NCI-H1694 treated with DMSO at 0.1 percent for 48 hours (cell line): ENCODE measurements around the gene C4B.
"Not testable (repeated sequence)": the region's sequence is repeated elsewhere in the genome, so short reads cannot be mapped to it uniquely, and the experiment has no call there.

Experiments used
- DNase-seq: peaks from one replicate; lab custom pipeline; 2025; lab: John Stamatoyannopoulos, UW

Gene C4B

DNA sequence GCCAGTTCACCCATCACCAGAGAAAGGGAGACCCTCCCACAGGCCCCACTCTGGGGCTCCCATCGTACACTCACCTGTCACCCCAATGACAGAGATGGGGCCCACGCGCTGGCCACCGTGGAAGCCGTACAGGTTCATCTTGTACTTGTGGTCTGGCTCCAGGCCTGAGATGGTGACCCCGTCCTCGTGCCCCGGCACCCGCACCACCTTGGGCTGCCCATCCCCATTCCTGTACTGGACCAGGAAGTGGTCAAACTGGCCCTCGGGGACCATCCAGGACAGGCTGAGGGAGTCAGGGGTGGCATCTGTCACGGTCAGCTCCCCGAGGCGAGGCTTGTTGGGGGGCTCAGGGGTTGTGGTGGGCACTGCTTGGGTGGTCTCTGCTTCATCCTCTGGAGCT is 38.7 kb downstream of the C4B start:
- not testable (repeated sequence) for DNase-seq

DNA sequence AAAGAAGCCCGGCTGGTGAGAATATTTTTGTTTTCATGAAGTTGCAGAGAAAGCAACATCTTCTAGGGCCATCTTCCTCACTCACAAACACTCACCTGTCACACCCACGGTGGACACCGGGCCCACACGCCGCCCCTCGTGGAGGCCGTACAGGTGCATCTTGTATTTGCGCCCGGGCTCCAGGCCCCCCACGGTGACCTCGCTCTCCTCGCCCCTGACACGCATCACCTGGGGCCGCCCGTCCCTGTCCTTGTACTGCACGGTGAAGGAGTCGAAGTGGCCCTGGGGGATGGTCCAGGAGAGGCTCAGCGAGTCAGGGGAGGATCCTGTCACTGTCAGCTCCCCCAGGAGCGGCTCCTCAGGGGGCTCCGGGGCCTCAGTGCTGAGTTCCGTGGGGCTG is 41.2 kb downstream of the C4B start:
- not testable (repeated sequence) for DNase-seq

DNA sequence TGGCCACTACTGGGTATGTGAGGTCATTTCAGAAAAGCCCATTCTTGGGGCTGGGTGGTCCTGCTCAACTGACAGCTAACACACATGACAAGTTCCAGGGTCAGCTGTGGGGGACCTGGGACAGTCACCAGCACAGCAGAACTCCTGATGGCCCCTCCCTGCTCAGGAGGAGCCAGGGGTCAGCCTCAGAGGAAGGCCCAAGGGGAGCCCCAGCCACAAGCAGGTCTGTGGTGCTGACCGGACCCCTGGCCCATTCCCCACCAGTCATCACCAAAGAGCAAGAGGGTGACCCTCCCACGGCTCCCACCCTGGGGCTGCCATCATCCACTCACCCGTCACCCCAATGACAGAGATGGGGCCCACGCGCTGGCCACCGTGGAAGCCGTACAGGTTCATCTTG is 41.7 kb downstream of the C4B start:
- DNase-seq, result no peak

DNA sequence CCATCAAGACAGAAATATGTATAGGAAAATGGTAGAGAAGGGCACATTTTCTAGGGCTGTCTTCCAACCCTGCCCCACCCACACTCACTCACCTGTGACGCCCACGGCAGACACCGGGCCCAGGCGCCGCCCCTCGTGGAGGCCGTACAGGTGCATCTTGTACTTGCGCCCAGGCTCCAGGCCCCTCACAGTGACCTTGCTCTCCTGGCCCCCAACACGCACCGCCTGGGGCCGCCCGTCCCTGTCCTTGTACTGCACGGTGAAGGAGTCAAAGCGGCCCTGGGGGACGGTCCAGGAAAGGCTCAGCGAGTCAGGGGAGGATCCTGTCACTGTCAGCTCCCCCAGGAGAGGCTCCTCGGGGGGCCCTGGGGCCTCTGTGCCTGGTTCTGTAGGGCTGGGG is 43.4 kb downstream of the C4B start:
- no peak for DNase-seq

DNA sequence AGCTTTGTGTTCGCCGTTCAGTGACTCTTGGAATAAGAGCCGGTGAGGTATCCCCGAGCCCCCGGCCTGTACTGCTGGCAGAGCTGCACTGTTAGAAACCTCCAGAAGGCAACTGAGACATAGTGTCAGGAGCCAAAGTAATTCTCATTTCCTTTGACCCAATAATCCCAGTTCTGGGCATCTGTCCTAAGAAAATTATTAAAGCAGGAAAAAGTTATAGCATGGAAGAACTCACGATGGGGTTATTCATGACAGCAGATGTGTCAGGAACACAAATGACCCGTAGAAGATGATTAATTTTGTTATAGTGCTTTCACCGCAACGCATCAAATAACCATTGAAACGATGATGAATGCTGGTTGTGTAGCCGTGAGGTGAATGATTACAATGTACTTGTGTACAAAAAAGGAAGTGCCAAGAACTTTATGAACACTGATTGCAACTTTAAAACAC is 43.9 kb downstream of the C4B start:
- no peak for DNase-seq

DNA sequence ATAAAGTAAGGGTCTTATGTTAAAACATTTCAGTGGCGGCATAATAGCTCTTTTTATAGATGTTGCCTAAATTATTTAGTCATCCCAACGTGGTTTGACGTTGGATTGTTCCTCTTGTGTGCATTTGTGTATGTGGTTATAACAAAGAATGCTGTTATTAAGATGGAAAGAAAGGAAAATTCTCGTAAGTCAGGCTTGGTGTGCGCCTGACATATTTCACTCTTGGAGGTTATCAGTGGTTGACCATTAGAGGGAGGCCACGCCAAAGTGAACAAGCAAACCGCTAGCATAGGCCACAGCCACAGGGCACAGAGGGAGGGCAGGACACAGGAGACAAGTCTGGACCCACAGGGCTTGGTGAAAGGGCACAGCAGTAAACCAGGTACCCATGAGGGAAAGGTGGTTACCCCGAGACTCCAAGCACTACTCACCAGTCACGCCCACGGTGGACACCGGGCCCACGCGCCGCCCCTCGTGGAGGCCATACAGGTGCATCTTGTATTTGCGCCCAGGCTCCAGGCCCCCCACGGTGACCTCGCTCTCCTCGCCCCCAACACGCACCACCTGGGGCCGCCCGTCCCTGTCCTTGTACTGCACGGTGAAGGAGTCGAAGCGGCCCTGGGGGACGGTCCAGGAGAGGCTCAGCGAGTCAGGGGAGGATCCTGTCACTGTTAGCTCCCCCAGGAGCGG is 46.5 kb downstream of the C4B start:
- DNase-seq, result no peak

DNA sequence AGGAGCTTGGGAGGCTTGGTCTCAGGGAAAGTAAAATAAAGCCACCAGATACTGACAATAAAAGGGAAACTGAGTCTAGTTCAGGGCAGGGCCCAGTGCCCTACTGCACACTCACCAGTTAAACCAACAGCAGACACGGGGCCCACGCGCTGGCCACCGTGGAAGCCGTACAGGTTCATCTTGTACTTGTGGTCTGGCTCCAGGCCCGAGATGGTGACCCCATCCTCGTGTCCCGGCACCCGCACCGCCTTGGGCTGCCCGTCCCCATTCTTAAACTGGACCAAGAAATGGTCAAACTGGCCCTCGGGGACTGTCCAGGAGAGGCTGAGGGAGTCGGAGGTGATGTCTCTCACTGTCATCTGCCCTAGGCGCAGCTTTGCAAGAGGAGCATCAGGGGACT is 50.1 kb downstream of the C4B start:
- no peak for DNase-seq

DNA sequence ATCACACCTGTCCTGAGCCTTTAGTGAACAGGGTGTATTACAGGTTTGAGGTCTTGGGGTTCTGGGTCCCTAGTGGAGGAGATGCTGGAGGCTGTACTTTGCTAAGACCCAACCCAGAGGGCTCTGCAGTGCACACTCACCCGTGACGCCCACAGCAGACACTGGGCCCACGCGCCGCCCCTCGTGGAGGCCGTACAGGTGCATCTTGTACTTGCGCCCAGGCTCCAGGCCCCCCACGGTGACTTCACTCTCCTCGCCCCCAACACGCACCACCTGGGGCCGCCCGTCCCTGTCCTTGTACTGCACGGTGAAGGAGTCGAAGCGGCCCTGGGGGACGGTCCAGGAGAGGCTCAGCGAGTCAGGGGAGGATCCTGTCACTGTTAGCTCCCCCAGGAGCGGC is 52.9 kb downstream of the C4B start:
- DNase-seq, result not testable (repeated sequence)

DNA sequence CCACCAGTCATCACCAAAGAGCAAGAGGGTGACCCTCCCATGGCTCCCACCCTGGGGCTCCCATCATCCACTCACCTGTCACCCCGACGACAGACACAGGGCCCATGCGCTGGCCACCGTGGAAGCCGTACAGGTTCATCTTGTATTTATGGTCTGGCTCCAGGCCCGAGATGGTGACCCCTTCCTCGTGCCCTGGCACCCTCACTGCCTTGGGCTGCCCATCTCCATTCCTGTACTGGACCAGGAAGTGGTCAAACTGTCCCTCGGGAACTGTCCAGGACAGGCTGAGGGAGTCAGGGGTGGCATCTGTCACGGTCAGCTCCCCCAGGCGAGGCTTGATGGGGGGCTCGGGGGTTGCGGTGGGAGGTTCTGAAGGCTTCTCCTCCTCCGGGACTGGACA is 53.7 kb downstream of the C4B start:
- not testable (repeated sequence) for DNase-seq

DNA sequence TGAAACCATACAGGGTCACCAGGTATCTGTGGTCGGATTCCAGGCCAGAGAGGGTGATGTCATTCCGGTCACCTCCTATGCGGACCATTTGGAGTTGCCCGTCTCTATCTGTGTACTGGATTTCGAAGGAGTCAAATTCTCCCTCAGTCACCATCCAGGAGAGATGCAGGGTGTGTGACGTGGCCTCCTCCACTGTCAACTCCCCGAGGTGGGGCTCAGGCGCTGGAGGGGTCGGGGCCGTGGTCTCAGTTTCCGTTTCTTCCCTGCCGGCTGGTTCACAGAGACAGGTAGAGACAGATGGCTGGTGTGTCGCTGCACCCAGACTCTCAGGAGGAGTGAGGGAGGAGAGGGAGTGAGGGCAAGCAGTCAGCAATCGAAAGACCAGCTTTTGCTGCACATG is 54.3 kb downstream of the C4B start:
- DNase-seq, result no peak

DNA sequence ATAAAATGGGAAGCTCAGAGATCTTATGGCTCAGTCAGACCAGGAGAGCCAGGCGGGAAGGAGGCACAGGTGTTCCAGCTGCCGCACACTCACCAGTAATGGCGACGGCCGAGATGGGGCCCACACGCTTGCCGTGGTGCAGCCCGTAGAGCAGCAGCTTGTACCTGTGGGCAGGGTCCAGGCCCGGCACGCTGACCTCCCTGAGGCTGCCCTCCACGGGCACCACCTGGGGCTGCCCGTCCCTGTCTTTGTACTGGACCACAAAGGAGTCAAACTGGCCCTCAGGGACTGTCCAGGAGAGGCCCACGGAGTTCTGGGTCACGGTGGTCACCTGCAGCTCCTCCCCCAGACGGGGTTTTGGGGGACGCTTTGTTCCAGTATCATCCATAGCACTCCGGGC is 54.9 kb downstream of the C4B start:
- DNase-seq, result no peak

DNA sequence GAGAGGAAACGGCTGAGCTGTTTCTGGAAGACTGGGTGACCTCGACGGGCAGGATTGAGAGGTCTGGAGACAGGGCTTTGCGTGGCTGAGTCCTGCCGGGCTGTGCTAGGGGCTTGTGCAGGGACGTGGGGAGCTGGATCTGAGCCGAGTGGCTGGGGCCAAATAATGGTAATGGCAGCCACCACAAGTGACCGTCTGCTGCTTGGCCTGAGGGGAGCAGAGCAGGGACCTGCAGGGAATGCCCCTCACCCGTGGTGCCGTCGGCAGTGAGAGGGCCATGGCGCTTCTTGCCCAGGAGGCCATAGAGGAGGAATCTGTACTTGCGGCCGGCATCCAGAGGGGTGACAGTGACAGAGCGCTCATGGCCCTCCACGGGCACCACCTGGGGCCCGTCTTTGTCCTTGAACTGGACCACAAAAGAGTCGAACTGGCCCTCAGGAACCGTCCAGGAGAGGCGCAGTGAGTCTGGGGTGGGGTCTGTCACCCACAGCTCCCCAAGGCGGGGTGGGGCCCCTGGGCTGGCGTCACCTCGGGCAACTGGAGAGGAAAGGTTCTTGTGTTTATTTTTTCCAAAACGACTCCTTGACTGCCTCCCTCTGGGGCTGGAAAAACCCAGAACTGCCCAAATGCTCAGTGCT is 55.4 kb downstream of the C4B start:
- DNase-seq, result no peak

DNA sequence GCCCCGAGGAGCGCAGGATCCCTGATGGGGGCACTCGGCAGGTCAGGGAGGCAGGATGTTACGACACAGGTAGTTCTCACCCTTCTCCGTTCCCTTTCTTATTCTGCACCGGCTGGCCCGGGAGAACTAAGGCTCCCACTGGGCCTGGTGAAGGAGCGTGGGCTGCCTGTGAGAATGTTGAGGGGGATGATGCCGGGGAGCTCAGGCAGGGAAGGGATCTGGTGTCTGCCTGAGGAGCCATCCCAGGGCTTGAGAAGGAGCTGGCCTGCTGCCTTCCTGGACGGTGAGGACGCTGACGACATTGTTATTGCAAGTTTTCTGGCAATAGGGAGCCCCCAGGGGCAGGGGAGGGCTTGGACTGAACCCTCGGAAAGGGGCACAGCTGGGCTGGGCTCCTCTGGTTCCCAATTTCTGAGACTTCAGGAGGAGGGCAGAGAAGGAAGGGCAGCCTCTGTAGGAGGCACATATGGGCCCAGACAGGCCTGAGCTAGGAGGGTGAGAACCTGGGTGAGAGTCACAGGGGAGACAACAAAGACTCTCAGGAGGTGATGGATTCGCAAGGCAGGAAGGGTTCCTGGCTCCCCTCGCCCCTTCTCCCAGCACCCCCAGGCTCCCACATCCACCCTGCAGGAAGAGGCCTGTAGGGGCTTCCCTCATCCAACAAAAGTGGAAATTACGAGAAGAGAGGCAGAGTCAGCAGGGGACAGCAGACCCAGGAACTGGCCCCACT is 56.4 kb downstream of the C4B start:
- DNase-seq, result no peak

DNA sequence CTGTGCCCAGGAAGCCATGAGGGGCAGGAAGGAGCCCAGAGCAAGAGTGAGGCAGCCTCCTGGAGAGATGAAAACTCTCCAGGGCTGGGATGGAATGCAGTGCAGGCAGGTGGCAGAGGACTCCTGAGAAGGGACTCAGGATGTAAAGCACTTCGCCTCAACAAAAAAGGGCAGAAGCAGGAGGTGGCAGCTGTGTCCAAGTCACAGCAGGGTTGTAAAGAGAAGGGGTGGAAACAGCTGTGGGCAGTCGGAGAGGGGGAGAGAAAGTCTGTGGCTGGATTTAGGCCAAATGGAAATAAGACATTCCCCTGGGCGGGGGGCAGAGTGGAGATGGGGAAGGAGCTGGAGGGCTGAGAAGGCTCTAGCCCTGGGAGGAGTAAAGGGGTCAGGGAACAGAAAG is 58.5 kb downstream of the C4B start:
- DNase-seq, result no peak

DNA sequence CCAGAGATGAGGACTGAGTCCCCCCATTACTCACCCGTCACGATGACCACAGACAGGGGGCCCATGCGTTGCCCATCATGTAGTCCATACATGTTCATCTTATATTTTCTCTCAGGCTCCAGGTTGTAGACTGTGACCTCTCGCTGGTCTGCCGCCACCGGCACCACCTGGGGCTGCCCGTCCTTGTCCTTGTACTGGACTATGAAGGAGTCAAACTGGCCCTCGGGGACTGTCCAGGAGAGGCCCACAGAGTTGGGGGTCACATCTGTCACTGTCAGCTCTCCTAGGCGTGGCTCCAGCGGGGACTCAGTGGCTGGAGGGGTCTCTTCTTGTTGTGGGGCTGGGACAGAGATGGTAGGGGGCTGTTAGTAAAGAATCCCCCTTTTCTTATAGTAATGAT is 59.0 kb downstream of the C4B start:
- DNase-seq, result no peak

DNA sequence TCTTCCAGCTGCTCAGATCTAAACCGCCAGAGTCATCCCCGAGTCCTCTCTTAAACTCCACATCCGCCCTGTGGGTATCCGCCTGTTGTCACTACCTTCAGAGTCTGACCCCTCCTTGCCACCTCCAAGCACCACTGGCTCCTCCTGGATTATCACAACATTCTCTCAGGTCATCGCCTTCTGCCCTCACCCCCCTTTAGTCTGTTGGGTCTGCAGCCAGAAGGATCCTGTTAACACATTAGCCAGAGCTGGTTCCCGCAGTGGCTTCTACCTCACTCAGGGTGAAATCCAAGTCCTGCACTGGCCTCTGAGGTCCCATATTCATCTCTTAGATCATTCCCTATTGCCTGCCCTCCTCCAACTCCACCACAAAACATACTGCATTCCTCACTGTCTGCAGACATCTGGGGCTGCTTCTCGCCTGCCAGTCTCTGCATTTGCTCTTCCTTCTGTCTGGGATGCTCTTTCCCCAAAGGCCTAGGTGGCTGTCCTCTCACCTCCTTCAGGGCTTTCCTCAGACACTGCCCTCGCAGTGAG is 60.5 kb downstream of the C4B start:
- DNase-seq, result no peak

DNA sequence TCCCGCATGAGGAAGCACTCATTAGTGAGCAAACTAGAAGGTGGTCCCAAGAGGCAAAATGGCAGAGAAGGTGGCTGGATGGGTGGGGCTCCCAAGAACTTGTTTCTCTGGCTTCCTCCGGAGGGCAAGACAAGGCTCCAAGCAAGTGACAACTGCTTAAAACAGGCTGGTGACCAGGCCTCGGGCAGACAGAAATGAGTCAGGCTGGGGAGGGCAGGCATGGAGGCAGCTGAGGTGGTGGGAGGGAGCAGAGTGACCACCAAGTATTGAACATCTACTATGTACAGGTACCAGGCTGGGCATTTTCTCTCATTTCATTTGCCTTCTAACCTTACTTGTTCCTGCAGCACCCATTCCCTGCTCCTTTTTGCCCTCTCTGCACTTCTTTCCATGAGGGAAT is 61.2 kb downstream of the C4B start:
- no peak for DNase-seq

DNA sequence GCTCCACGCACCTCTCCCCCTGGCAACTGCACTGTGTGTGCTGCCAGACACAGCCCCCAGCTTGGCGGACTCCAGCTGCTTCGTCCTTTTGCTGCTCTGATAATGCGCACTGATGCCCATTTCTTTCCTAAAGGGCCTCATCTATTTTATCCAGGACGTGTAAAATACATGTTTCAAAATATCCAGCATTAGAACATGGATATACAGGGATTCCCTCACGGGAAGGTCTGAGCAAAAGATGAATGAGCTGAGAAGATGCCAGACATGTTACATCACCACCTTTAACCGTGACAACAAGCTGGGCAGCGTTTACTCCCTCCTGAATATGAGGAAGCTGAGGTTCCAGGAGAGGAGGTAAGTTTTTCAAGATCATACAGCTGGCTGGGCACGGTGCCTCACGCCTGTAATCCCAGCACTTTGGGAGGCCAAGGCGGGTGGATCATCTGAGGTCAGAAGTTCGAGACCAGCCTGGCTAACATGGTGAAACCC is 61.8 kb downstream of the C4B start:
- DNase-seq, result no peak

DNA sequence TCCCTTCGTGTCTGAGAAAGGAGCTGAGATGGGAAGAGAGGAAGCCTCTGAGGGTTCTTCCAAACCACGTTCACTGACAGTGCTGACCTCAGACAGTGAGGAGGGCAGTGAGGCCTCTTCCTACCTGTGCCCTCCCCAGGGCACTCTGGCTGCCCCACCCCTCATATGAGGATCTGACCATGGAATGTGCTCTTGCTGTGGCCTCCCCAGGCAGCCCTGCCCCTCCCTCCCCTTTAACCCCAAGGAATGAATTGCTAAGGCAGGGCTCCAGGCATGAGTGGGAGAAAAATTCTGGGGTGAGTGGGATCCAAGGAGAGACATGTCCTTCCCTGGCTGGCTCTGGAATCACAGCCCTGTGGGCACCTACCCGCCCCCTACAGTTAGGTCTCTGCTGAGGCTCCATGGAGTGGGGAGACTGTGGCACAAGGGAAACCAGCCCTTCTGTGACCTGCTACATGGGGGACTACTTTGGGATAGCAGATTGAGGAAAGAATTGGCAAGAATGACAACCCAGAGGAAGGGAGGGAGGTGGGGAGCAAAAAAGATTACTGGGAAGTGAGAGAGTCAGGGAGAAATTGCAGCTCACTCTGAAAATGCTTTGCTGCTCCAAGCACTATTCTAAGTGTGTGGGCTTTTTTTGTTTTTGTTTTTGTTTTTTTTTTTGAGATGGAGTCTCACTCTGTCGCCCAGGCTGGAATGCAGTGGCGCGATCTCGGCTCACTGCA is 65.1 kb downstream of the C4B start:
- DNase-seq, result no peak

DNA sequence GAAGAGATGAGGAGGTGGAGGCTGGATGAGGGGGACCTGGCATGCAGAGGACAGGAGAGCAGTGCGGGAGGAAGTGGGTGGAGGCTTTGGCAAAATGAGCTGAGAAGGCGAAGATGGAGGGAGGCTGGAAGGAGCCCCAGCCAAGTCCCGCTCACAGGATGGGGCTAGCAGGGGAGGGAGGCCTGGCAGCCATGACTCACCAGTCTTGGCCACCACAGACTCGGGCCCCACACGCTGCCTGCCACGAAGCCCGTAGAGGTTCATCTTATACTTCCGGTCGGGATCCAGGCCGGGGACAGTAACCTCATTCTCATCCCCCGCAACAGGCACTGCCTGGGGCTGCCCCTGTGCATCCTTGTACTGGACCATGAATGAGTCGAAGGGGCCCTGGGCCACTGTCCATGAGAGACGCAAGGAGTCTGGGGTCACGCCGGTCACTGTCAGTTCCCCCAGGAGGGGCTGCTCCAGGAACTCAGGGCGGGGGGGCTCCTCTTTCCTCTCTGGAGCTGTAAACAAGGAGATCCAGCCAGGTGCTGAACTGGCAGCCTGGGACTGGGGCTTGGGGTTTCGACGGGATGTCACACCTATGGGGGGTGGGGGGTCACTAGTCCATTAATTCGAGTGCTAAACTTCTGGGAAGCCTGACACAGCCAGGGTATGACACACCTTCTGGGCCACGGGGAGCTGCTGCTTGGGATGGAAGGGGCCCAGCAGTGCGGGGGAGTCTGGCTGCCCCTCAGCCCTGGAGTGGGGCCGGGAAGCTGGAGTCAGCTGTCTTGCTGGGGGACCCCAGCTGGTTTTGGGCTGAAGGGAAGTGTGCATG is 66.8 kb downstream of the C4B start:
- DNase-seq, result no peak

DNA sequence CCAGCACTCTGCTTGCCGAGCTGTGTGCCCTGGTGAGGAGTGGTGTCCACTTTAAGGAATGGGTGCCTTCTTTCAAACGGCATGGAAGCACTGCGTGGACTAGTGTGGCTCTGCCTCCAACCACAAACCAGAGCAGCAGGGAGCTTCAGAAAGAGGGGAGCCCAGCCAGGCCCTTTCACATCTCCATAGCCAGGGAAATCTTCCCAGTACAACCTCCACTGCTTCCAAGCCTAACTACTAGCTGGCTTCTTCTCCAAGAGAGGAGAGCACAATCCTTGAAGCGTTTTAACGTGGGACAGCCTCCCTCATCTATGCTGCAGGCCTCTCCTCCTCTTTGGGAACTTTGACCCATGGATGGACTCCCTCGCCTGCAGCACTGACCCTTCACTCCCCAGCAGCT is 67.9 kb downstream of the C4B start:
- DNase-seq, result no peak
